ENCODE results near the gene AFF3. TPM values are rescaled to one million over a fixed set of nuclear protein-coding genes. Genes with fewer than 3 reads are reported as not detected.

The AFF3 gene
- total and polyA plus RNA-seq, 10 of the 15 experiments (the other 5 are each of a cell fraction or from before 2014, with no cell fraction given) = 0.26 to 5.5 (median 3.0) TPM

GRCh38 chr2:100119235-100119634, 23.2 kb downstream of the AFF3 start (continued):
- no peak for TF ChIP-seq CUX1 (IDR thresholded peaks at IDR 0.05; ENCODE audit: insufficient replicate concordance, low read depth, low read length)
- TF ChIP-seq RCOR1 (conservative IDR thresholded peaks at IDR 0.05; ENCODE audit: low read depth, low read length) = no peak
- TF ChIP-seq ZBTB4 (CRISPR knock-in tag; IDR thresholded peaks at IDR 0.05) = no peak
- no peak for TF ChIP-seq BACH1 (IDR thresholded peaks at IDR 0.05; ENCODE audit: borderline replicate concordance)
- no peak for TF ChIP-seq BCL11A (IDR thresholded peaks at IDR 0.05; ENCODE audit: low read depth, low read length)
- no peak for TF ChIP-seq ATF2 (IDR thresholded peaks at IDR 0.05; ENCODE audit: low read length)
- TF ChIP-seq SPI1 (IDR thresholded peaks at IDR 0.05; ENCODE audit: borderline replicate concordance, insufficient read depth, low read depth, low read length) = no peak
- TF ChIP-seq STAT3 (IDR thresholded peaks at IDR 0.05; ENCODE audit: low read depth, low read length) = no peak
- no peak for TF ChIP-seq KAT2A (conservative IDR thresholded peaks at IDR 0.05; ENCODE audit: control insufficient read depth, low read depth, low read length)

Data from GM12878 (cell line).